Body of pancreas (tissue), 4 donors: Measurements from ENCODE around the gene ATOH8.

Source experiments
- POLR2A ChIP-seq, 3 donors: fragments of 450-650 bp; IDR thresholded peaks; one replicate each; pipeline ENCODE4 v1.6.1; 2016; ENCODE audit warnings: antibody characterized with exemption in 3 of 3, mild to moderate bottlenecking in 2 of 3
- TF ChIP-seq, protein P1 (sequence below), 7 experiments: fragments of 450-650 bp in 4 of 7; fragments of 200-600 bp in 3 of 7; sonication (generic) in 3 of 7; IDR thresholded peaks; one replicate each; pipeline ENCODE4 v1.5.1; 2016 to 2019; ENCODE audit warnings: antibody characterized with exemption in 7 of 7

DNA sequence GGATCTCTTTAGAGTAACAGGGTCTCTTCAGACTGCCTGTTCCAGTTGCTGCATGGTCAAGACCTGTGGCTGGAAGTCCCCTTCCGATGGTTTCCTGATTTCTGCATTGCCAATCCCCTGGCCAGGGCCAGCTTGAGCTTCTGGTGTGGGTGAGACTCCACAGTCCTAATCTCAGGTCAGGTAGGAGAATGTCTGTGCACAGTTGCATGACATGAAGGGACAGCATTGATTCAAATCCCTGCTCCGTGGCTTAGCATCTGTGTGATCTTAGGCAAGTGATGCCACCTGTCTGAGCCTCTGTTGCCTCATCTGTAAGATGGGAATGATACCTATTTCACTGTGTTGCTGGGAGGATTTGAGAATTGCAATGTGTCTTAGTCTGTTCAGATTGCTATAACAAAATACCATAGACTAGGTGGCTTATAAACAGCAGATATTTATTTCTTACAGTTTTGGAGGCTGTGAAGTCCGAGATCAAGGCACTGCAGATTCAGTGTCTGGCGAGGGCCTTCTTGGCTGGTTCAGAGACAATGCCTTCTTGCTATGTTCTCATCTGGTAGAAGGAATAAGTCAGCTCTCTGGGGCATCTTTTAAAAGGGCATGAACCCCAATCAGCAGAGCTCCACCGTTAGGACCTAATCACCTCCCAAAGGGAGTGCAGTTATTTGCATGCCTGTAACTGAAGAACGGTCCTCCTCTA is 66.2 kb downstream of the ATOH8 start:
- no peak for TF ChIP-seq POLR2A (IDR thresholded peaks at IDR 0.05)
- TF ChIP-seq, protein P1, sequence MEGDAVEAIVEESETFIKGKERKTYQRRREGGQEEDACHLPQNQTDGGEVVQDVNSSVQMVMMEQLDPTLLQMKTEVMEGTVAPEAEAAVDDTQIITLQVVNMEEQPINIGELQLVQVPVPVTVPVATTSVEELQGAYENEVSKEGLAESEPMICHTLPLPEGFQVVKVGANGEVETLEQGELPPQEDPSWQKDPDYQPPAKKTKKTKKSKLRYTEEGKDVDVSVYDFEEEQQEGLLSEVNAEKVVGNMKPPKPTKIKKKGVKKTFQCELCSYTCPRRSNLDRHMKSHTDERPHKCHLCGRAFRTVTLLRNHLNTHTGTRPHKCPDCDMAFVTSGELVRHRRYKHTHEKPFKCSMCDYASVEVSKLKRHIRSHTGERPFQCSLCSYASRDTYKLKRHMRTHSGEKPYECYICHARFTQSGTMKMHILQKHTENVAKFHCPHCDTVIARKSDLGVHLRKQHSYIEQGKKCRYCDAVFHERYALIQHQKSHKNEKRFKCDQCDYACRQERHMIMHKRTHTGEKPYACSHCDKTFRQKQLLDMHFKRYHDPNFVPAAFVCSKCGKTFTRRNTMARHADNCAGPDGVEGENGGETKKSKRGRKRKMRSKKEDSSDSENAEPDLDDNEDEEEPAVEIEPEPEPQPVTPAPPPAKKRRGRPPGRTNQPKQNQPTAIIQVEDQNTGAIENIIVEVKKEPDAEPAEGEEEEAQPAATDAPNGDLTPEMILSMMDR (IDR thresholded peaks at IDR 0.05), result no peak
